KMS-11 (cell line): Measurements from ENCODE around the gene DPH6.

Experiments
- H2AFZ ChIP-seq: fragments of 200-600 bp; sonication (generic); 2 replicates; pipeline ENCODE4 v1.6.1; 2016; ENCODE audit warnings: antibody characterized with exemption, mixed run types, low read depth
- H3K27ac ChIP-seq: fragments of 200-600 bp; sonication (generic); 2 replicates; pipeline ENCODE4 v1.6.1; 2016; ENCODE audit warnings: mild to moderate bottlenecking, mixed run types
- H3K27me3 ChIP-seq: fragments of 200-600 bp; sonication (generic); 2 replicates; pipeline ENCODE4 v1.6.1; 2017; ENCODE audit warnings: mild to moderate bottlenecking, low read depth, mixed run types, moderate library complexity; ENCODE audit not compliant: insufficient read depth
- H3K36me3 ChIP-seq: fragments of 200-600 bp; sonication (generic); 2 replicates; pipeline ENCODE4 v1.6.1; 2017; ENCODE audit warnings: mild to moderate bottlenecking, mixed run types; ENCODE audit not compliant: insufficient read depth
- H3K4me1 ChIP-seq: fragments of 200-600 bp; sonication (generic); 2 replicates; pipeline ENCODE4 v1.6.1; 2016; ENCODE audit warnings: mild to moderate bottlenecking, low read depth, mixed run types; ENCODE audit not compliant: poor library complexity, severe bottlenecking
- H3K4me2 ChIP-seq: fragments of 200-600 bp; sonication (generic); 2 replicates; pipeline ENCODE4 v1.7.0; 2016; ENCODE audit warnings: mild to moderate bottlenecking, mixed run types
- H3K4me3 ChIP-seq: fragments of 200-600 bp; sonication (generic); IDR thresholded peaks from 2 replicates; pipeline ENCODE4 v1.6.1; 2017; ENCODE audit warnings: low read depth, low read length, mixed read lengths; ENCODE audit not compliant: insufficient read depth
- H3K79me2 ChIP-seq: fragments of 200-600 bp; sonication (generic); 2 replicates; pipeline ENCODE4 v1.6.1; 2016; ENCODE audit warnings: low read depth, mixed run types; ENCODE audit not compliant: insufficient read depth
- H3K9ac ChIP-seq: fragments of 200-600 bp; sonication (generic); 2 replicates; pipeline ENCODE4 v1.6.1; 2016; ENCODE audit warnings: mild to moderate bottlenecking, mixed run types
- H4K20me1 ChIP-seq: fragments of 200-600 bp; sonication (generic); 2 replicates; pipeline ENCODE4 v1.6.1; 2016; ENCODE audit warnings: mild to moderate bottlenecking, mixed run types; ENCODE audit not compliant: insufficient read depth
- CTCF ChIP-seq: fragments of 200-600 bp; sonication (generic); conservative IDR thresholded peaks from 2 replicates; pipeline ENCODE4 v1.6.1; 2017; ENCODE audit warnings: low read depth, mild to moderate bottlenecking, antibody characterized with exemption, low read length, moderate library complexity, mixed read lengths

Gene DPH6

GRCh38 chr15:35557544-35557943 is 11.6 kb upstream of the DPH6 start:
- no peaks in the 10 kb centered on the region for H3K4me1 ChIP-seq
- H3K27me3 ChIP-seq, result no peaks in the 10 kb centered on the region
- no peaks in the 10 kb centered on the region for H3K79me2 ChIP-seq
- H3K9ac ChIP-seq, result no peak overlapping the region
- H3K36me3 ChIP-seq, result no peaks in the 10 kb centered on the region
- H3K4me2 ChIP-seq, result no peak overlapping the region
- H3K4me3 ChIP-seq, result no peak overlapping the region
- H3K27ac ChIP-seq, result no peak overlapping the region
- no peak overlapping the region for H2AFZ ChIP-seq
- no peak for TF ChIP-seq CTCF
- no peaks in the 10 kb centered on the region for H4K20me1 ChIP-seq

GRCh38 chr15:35557012-35557411 is 11.0 kb upstream of the DPH6 start:
- Histone ChIP-seq H3K4me1 (no peaks in the 10 kb centered on the region), H4K20me1 (no peaks in the 10 kb centered on the region), H3K27me3 (no peaks in the 10 kb centered on the region), H3K27ac (no peak overlapping the region), H2AFZ (no peak overlapping the region), H3K4me3 (no peak overlapping the region), H3K4me2 (no peak overlapping the region), H3K79me2 (no peaks in the 10 kb centered on the region), H3K9ac (no peak overlapping the region), H3K36me3 (no peaks in the 10 kb centered on the region)
- TF ChIP-seq CTCF, result no peak

GRCh38 chr15:35555244-35555643 is 9.3 kb upstream of the DPH6 start:
- no peak overlapping the region for H3K9ac ChIP-seq
- no peaks in the 10 kb centered on the region for H3K36me3 ChIP-seq
- no peak for TF ChIP-seq CTCF
- H3K27ac ChIP-seq, result no peak overlapping the region
- no peak overlapping the region for H3K4me2 ChIP-seq
- H4K20me1 ChIP-seq, result no peaks in the 10 kb centered on the region
- H2AFZ ChIP-seq, result no peak overlapping the region
- H3K4me1 ChIP-seq, result no peaks in the 10 kb centered on the region
- H3K27me3 ChIP-seq, result no peaks in the 10 kb centered on the region
- H3K4me3 ChIP-seq, result no peak overlapping the region
- no peaks in the 10 kb centered on the region for H3K79me2 ChIP-seq

- H3K27ac ChIP-seq, result no peak overlapping the region
- H3K4me2 ChIP-seq, result no peak overlapping the region
- no peaks in the 10 kb centered on the region for H3K79me2 ChIP-seq
- H2AFZ ChIP-seq, result no peak overlapping the region
- no peak for TF ChIP-seq CTCF
- no peaks in the 10 kb centered on the region for H4K20me1 ChIP-seq
- no peak overlapping the region for H3K9ac ChIP-seq
- H3K4me1 ChIP-seq, result peaks cover 6% of the 10 kb centered on the region
- no peaks in the 10 kb centered on the region for H3K36me3 ChIP-seq
- H3K4me3 ChIP-seq, result no peak overlapping the region
- no peaks in the 10 kb centered on the region for H3K27me3 ChIP-seq
Measured at GRCh38 chr15:35550957-35551356, 5.0 kb upstream of the DPH6 start.
